ENCODE results near the gene SUGCT. TPM values are rescaled to one million over a fixed set of nuclear protein-coding genes. Genes with fewer than 3 reads are reported as not detected.
A peak's percentile ranks its signal among the peaks of the same experiment; 100 is the strongest.
"Not testable (repeated sequence)": the region's sequence is repeated elsewhere in the genome, so short reads cannot be mapped to it uniquely, and the experiment has no call there.

Gene SUGCT
- total RNA-seq, 1 donor from 2014 or later, result 8.4 TPM

DNA sequence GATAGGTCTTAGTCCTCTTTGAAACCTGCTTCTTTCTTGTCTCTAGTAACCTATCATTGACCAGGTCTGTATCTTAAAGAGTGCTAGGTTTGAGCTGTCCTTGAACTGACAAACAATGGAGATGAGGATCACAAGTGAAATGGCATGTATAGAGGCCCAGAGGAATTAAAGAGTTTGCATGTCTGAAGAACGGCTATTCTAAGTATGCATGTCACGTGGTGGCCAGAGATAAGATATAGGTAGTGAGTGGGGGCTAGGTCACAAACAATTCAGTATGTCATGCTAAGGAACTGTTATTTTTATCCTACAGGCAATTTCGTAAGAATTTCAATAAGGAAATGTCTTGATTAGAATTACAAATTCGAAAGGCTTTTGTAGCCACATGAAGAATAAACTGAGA lies 95.3 kb downstream of the SUGCT start:
- no peak for DNase-seq
- ATAC-seq (ENCODE audit: poor library complexity), result no peak
- intact Hi-C loops (cut with DNase I), result no loop called here

DNA sequence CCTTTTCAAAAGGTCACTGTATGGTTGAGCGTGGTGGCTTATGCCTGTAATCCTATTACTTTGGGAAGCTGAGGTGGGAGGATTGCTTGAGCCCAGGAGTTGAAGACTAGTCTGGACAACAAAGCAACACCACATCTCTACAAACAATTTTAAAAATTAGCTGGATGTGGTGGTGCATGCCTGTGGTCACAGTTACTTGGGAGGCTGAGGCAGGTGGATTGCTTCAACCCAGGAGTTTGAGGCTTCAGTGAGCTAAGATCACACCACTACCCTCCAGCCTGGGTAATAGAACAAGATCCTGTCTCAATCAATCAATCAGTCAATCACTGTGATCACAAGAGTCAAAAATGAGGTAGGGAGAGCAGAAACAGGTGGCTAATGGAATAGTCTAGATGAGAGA lies 97.0 kb downstream of the SUGCT start:
- ATAC-seq (ENCODE audit: poor library complexity) (no peak), DNase-seq (no peak)
- intact Hi-C loops (cut with DNase I), result no loop called here

DNA sequence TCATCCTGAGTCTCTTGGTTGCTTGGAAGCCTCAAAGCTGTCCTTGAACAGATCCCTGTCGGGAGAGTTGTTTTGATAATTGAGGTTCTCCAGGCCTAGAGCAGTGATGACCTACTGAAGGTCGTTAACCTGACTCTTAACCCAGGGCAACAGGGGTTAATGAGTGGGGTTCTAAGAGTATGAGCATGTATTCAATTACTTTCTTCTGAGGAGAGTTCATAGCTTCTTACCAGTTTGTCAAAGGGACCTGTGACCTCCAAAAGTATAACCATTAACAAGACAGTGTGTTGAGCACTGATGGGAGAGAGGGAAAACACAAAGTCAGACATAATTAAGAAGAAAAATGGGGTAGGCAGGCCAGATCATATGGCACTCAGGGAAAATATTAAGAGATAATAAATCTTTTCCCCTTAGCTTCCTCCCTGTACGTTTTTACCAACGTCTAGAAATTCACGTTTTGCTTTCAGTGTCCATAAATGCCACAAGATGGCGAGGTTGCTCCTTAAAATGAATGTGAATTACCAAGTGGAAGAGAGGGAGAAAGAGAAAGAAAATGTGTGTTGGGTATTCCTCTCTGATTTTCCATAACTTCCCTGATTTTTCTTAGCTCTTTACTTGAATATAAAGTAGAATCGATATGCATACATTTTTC lies 97.6 kb downstream of the SUGCT start:
- intact Hi-C loops (cut with DNase I), result no loop called here
- ATAC-seq (ENCODE audit: poor library complexity) (no peak), DNase-seq (no peak)

DNA sequence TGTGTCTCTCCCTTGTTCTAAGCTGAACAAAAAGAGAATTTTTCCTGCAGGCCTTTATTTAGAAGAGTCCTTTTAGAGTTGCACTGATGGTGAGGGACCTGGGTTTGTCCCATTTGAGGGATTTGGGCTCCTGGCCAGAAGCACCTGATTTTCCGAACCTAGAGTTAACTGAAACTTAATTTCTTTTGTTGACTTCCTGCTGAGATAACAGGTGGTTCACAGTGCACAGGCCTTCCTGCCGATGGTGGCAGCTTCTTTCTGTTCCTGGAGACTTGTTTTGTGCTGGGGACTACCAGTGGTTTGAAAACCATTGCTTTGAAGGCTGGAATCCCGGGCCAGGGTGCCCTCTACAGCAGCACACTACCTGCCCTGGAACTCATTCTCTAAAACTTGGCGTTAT lies 99.2 kb downstream of the SUGCT start:
- DNase-seq (no peak), ATAC-seq (ENCODE audit: poor library complexity) (no peak)
- intact Hi-C loops (cut with DNase I), result no loop called here

DNA sequence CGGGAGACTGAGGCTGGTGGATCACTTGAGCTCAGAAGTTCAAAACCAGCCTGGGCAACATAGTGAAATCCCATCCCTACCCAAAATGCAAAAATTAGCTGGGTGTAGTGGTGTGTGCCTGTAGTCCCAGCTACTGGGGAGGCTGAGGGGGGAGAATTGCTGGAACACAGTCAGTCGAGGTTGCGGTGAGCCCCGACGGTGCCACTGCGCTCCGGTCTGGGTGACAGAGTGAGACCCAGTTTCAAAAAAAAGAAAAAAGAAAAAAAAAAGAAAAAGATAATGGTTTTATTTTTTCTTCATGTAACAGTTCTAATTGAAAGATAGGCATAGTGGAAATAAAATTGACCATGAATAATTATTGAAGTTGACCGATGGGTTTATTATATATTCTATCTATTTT lies 99.9 kb downstream of the SUGCT start:
- ATAC-seq (ENCODE audit: poor library complexity) (no peak), DNase-seq (no peak)
- intact Hi-C loops (cut with DNase I), result no loop called here

DNA sequence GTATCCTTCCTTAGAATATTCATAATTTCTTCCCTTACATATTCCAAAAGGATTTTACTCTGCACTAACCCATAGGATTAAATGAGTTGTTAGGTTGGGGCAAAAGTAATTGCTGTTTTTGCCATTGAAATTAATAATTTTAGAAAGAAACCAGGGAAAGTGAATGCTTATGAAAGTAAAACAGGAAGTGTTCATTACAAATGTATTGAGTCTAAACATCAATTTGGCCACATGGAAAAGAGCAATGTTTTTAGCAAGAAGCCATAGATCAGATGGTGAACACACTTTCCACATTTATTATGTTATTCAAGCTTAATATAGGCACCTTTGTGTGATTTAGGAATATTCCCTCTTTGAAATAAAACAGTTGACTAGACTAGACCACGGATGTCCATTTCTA lies 102.9 kb downstream of the SUGCT start:
- no peak for DNase-seq
- no peak for ATAC-seq (ENCODE audit: poor library complexity)
- intact Hi-C loops (cut with DNase I), result no loop called here

DNA sequence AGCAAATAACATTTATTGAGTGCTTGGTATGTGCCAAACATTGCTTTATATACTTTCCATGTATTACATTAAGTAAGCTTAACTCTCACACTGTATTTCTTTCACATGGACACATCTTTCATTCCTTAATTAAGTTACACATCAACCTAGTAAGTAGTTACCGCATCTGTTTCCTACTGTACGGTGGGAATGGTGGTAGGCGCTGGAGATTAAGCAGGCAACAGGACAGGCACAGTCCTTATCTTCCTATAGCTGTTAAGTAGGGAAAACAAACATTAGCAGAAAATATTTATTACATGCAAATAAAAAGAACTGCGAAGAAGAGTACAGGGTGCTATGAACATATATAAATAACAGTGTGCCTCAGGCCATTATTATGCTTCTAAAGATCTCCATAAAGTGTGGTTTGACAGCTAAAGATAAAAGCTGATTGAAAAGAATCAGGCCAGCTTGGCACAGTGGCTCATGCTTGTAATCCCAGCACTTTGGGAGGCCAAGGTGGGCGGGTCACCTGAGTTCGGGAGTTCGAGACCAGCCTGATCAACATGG lies 105.0 kb downstream of the SUGCT start:
- ATAC-seq (ENCODE audit: poor library complexity), result no peak
- intact Hi-C loops (cut with DNase I), result no loop called here

DNA sequence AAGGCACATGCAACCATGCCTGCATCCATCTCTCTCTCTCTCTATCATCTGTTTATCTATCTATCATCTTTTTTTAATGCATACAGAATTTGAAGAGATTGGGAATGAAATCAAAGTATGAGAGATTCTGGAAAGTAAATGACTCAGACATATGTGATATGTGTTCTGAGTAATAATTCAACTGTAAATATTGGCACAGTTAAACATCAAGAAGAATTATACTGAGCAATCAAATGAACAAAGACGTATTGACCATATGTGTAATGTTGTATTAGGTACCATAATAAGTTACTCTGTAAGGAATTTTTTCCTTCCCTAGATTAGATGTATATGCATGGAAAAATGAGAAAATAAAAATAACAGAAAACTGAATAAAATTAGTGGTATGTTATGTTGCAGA lies 108.3 kb downstream of the SUGCT start:
- intact Hi-C loops (cut with DNase I), result no loop called here
- ATAC-seq (ENCODE audit: poor library complexity) (no peak), DNase-seq (no peak)

More for the DNA sequence above, 105.0 kb downstream of the SUGCT start:
- no peak for DNase-seq

DNA sequence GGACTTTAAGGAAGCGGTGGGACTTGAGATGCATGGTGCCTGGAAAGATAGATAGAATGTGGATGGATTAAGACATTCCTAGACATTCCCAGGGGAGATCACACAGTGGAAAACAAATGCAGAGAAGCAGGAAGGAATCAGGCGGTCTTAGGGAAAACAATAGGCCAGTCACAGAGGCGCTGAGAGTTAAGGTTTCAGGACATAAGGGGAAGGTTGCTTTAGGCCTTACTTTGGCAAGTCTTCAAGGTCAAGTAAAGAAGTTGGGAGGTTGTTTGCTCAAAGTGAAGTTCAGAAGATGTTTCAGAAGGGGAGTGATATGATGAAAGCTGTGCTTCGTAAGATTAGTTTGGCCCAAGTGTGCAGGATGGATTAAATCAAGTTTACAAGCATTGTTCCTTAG lies 109.4 kb downstream of the SUGCT start:
- DNase-seq, result no peak
- intact Hi-C loops (cut with DNase I), result no loop called here
- ATAC-seq (ENCODE audit: poor library complexity), result no peak

DNA sequence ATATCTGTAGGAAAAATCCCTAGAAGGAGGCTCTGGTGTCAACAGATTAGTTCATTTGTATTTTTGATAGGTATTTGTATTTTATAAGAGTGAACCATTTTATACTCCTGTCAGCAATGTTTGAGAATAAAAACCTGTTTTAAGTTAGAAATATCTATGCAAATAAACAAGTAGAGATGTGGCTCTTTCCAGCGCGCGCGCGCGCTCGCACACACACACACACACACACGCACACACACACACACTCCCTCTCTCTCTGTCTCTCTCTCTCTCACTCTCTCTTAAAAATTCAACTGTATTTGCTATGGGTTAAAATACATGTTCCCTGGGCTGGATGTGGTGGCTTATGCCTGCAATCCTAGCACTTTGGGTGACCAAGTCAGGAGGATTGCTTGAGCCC lies 113.9 kb downstream of the SUGCT start:
- intact Hi-C loops (cut with DNase I), result no loop called here
- no peak for DNase-seq
- no peak for ATAC-seq (ENCODE audit: poor library complexity)

DNA sequence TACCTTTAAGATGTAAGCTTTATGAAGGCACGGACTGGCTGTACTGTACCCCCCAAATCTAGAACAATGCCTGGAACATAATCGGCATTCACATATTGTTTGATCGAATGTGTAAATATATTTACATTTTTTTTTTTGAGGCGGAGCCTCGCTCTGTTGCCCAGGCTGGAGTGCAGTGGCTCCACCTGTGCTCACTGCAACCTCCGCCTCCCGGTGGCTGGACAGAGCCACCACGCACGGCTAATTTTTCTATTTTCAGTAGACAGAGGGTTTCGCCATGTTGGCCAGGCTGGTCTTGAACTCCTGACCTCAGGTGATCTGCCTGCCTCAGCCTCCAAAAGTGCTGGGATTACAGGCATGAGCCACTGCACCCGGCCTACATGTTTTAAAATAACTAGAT lies 118.6 kb downstream of the SUGCT start:
- intact Hi-C loops (cut with DNase I); DNase-seq; ATAC-seq (ENCODE audit: poor library complexity): not testable (repeated sequence)

DNA sequence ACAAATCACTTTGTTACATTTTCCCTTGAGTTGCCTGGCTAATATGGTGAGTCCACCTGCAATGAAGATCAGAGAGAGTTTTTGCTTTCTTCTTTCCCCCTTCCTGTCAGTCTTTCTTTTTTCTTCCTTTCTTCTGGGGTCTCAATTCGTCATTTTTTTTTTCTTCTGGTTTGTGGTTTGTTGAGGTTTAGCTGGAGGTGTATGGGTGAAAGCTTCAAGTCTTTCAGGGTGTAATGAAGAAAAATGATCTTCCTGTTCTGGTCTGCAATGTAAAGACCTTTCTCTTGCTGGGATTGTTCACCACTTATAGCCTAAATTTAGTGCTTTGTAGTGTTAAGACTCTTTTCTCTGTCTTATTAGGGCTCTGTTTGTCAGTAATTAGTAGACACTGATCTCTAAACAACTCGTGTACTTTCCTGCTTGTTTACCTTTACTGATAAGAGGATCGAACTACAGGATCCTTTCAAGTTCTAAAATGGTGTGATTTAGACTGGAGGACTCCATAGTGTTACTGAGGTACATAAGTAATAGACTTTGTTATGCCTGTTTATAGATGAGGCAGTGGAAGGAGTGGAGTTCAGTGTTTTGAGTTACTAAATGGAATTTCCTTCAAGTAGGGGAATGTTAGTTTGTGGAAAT lies 129.1 kb downstream of the SUGCT start:
- DNase-seq, result no peak
- intact Hi-C loops (cut with DNase I), result no loop called here
- no peak for ATAC-seq (ENCODE audit: poor library complexity)

DNA sequence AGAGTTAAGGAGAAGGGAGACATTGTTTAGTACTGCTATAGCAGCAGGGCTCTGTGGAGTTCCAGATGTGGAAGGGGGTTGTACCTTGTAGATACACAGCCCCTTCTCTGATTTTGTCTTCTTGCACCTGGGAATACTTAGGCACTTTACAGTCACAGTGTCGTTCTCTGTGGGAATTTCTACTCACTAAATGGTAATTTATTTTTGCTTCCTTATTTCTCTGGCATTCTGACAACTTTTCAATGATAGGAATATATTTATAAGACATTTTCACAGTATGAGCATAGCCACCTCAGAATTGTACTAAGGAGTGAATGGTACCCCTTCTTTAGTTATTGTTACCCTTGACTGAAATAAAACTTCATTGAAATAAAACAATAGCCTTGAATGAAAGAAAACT lies 132.8 kb downstream of the SUGCT start:
- intact Hi-C loops (cut with DNase I), result no loop called here
- no peak for DNase-seq
- ATAC-seq (ENCODE audit: poor library complexity), result no peak

DNA sequence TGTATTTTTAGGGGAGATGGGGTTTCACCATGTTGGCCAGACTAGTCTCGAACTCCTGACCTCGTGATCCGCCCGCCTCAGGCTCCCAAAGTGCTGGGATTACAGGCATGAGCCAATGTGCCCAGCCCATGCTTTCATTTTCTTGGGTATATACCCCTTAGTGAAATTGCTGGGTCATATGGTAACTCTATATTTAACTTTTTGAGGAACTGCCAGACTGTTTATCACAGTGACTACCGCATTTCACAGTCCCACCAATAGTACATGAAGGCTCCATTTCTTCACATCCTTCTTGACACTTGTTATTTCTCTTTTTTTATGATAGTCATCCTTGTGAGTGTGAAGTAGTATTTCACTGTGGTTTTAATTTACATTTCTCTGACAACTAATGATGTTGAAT lies 134.0 kb downstream of the SUGCT start:
- intact Hi-C loops (cut with DNase I); DNase-seq: not testable (repeated sequence)
- peak; percentile 73 for ATAC-seq (ENCODE audit: poor library complexity)

DNA sequence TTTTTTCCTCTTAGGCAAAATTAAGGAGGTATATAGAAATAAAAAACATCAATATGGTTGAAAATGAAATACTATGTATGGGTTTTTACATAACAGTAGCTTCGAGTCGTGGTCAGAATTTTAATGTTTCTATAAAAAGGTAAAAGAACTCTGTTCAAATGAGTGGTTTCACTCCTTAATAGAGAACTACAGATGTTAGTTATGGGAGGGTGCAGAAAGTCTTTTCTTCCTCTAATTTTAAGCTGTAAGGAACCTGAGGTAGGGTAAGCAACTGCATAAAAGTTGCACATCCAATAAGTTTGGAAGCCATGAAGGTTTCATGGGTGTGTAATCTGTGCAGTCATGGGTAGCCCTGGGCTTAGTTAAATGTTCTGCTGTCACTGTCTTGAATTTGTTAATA lies 141.3 kb downstream of the SUGCT start:
- intact Hi-C loops (cut with DNase I), result no loop called here
- no peak for ATAC-seq (ENCODE audit: poor library complexity)
- DNase-seq, result no peak

DNA sequence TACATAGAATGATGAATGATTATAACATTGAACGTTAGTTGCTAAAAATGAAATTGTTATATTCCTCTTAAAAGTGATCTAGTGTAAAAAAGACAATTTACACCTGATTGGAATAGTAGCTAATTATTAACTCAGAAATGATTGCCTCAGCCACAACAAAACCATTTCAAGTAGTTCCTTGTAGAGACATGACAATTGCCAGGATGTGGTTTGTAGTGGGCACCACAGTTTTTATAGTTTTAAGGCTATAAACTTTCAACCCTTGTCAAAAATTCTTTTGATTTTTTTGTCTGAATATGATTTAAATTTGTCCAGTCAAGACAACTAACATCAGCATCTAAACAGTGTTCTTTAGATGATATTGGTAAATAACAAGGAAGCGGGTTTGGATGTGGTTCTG lies 145.2 kb downstream of the SUGCT start:
- DNase-seq (no peak), ATAC-seq (ENCODE audit: poor library complexity) (no peak)
- intact Hi-C loops (cut with DNase I), result no loop called here

DNA sequence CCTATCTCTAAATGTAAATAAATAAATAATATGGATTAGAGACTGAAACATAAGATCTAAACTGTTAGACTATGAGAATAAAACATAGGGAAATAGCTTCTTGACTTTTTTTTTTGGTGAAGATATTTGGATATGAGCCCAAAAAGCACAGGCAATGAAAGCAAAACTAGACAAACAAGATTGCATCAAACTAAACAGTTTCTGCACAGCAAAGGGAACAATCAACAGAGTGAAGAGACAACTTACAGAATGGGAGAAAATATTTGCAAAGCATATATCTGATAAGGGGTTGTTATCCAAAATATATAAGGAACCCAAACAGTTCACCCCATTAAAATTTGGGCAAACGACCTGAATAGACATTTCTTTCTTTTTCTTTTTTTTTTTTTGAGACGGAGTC lies 148.1 kb downstream of the SUGCT start:
- intact Hi-C loops (cut with DNase I), result no loop called here
- ATAC-seq (ENCODE audit: poor library complexity), result no peak

DNA sequence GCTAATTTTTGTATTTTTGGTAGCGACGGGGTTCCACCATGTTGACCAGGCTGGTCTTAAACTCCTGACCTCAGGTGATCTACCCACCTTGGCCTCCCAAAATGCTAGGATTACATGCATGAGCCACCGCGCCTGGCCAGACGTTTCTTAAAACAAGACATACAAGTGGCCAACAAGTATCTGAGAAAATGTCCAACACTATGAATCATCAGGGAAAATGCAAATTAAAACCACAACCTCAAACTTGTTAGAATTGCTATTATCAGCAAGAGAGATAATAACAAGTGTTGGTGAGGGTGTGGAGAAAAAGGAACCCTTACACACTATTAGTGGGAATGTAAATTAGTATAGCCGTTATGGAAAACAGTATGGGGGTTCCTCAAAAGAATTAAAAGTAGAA lies 148.6 kb downstream of the SUGCT start:
- ATAC-seq (ENCODE audit: poor library complexity), result no peak
- intact Hi-C loops (cut with DNase I), result no loop called here
- DNase-seq, result no peak

More for the DNA sequence above, 148.1 kb downstream of the SUGCT start:
- DNase-seq, result no peak

DNA sequence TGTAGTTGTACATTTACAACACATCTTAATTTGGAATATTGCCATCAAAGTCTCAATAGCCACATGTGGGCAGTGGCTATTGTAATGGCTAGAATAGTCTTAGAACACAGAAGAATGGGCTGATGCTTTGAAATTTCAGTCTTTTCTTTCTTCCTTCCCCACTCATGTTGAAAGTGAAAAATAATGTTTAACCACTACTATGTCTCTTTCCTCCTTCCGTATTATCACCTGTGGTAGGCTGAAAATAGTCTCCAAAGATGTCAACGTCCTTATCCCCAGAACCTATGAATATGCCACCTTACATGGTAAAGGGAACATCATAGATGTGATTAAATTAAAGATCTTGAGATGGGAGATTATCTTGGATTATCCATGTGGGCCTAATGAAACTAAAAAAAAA lies 154.0 kb downstream of the SUGCT start:
- intact Hi-C loops (cut with DNase I), result no loop called here
- ATAC-seq (ENCODE audit: poor library complexity) (no peak), DNase-seq (no peak)

DNA sequence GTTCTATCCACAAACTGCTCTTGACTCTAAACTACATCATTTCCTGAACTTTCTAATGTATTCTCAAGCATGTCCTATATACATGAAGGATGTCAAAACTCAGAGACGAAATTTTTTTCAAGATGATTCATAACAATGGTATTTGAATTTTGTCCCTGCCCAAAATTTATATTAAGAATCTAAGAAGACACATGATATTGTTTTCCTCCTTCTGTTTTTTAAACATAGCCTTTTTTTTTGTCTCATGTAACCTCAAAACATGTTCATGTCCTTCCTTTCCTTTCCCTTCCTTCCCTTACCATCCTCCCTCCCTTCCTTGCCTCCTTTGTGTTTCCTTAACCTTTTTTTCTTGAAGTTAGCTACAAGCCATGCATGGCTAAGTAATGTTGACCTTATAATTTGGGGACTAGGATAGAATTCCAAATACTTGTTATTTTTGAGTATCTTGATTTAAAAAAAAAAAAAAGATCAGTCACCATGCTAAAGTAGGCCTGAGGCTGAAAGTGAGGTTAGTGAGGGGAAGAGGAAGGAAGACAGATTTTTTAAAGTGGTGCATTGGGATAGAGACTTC lies 163.0 kb downstream of the SUGCT start:
- intact Hi-C loops (cut with DNase I), result no loop called here
- DNase-seq, result no peak
- no peak for ATAC-seq (ENCODE audit: poor library complexity)
